ENCODE data around the gene SPN.
"Not testable (repeated sequence)": the region's sequence is repeated elsewhere in the genome, so short reads cannot be mapped to it uniquely, and the experiment has no call there.

SPN gene

GRCh38 chr16:29646947-29647346, 16.1 kb upstream of the SPN start:
- DNase-seq (ENCODE audit: low spot score), result no peak

- DNase-seq (ENCODE audit: low spot score), result no peak
Observed at GRCh38 chr16:29649588-29650494, 13.2 kb upstream of the SPN start.

- no peak for DNase-seq (ENCODE audit: low spot score)
Observed at GRCh38 chr16:29650771-29651170, 12.3 kb upstream of the SPN start.

- DNase-seq (ENCODE audit: low spot score), result no peak
Observed at GRCh38 chr16:29651774-29652349, 11.2 kb upstream of the SPN start.

GRCh38 chr16:29653471-29653870, 9.6 kb upstream of the SPN start:
- no peak for DNase-seq (ENCODE audit: low spot score)

GRCh38 chr16:29653890-29654289, 9.2 kb upstream of the SPN start:
- DNase-seq (ENCODE audit: low spot score), result not testable (repeated sequence)

GRCh38 chr16:29656688-29657523, 6.1 kb upstream of the SPN start:
- DNase-seq (ENCODE audit: low spot score), result no peak

- no peak for DNase-seq (ENCODE audit: low spot score)
Observed at GRCh38 chr16:29658705-29659104, 4.3 kb upstream of the SPN start.

- no peak for DNase-seq (ENCODE audit: low spot score)
Observed at GRCh38 chr16:29662000-29662728, 883 bp upstream of the SPN start.

- no peak for DNase-seq (ENCODE audit: low spot score)
Observed at GRCh38 chr16:29662729-29663015, 375 bp upstream of the SPN start.

- DNase-seq (ENCODE audit: low spot score), result no peak
Observed at GRCh38 chr16:29663807-29664090, 702 bp downstream of the SPN start.

GRCh38 chr16:29664091-29664921, 1.3 kb downstream of the SPN start:
- peak; percentile 40 for DNase-seq (ENCODE audit: low spot score)

- peak; percentile 49 for DNase-seq (ENCODE audit: low spot score)
Observed at GRCh38 chr16:29665294-29666077, 2.4 kb downstream of the SPN start.

GRCh38 chr16:29667322-29667610, 4.2 kb downstream of the SPN start:
- not testable (repeated sequence) for DNase-seq (ENCODE audit: low spot score)

GRCh38 chr16:29667755-29668154, 4.7 kb downstream of the SPN start:
- DNase-seq (ENCODE audit: low spot score), result no peak

GRCh38 chr16:29668267-29668666, 5.2 kb downstream of the SPN start:
- no peak for DNase-seq (ENCODE audit: low spot score)

GRCh38 chr16:29673501-29673900, 10.5 kb downstream of the SPN start:
- no peak for DNase-seq (ENCODE audit: low spot score)

- no peak for DNase-seq (ENCODE audit: low spot score)
Observed at GRCh38 chr16:29674188-29674587, 11.1 kb downstream of the SPN start.

- DNase-seq (ENCODE audit: low spot score), result no peak
Observed at GRCh38 chr16:29675811-29676643, 13.0 kb downstream of the SPN start.
